Large intestine (tissue), 3 donors: Measurements from ENCODE around the gene SLC35E2B. TPM values are rescaled to one million over a fixed set of nuclear protein-coding genes. Genes with fewer than 3 reads are reported as not detected.

Experiments
- DNase-seq, 2 donors: peaks; one replicate each; pipeline versions ENCODE4 v3.0.0 to v3.0.0-alpha.2; 2013
- H3K27ac ChIP-seq: one replicate; pipeline ENCODE4 v1.5.1; 2013; ENCODE audit warnings: low read length
- H3K27me3 ChIP-seq: 2 replicates; pipeline ENCODE4 v1.6.1; 2013; ENCODE audit warnings: low read length; ENCODE audit not compliant: control insufficient read depth, insufficient read depth
- H3K36me3 ChIP-seq: 2 replicates; pipeline ENCODE4 v1.6.1; 2013; ENCODE audit warnings: low read length; ENCODE audit not compliant: control insufficient read depth, insufficient read depth
- H3K4me1 ChIP-seq: one replicate; pipeline ENCODE4 v1.6.1; 2013; ENCODE audit warnings: low read length; ENCODE audit not compliant: control insufficient read depth, insufficient read depth
- H3K4me3 ChIP-seq: one replicate; pipeline ENCODE4 v1.5.1; 2013; ENCODE audit warnings: low read length
- H3K9me3 ChIP-seq: one replicate; pipeline ENCODE4 v1.6.1; 2013; ENCODE audit warnings: mild to moderate bottlenecking, low read depth, low read length, moderate library complexity; ENCODE audit not compliant: control insufficient read depth
- WGBS: methylation state at CpG from one replicate; pipeline ENCODE4 v1.1.5; 2013; ENCODE audit warnings: low lambda C conversion rate; ENCODE audit not compliant: insufficient coverage; 5-methylcytosine and 5-hydroxymethylcytosine counted together
- polyA plus RNA-seq: library from polyadenylated mRNA; unstranded; fragments of 120-200 nt; gene quantifications from one replicate; pipeline ENCODE4 v1.2.1, GENCODE V29; 2013

Gene SLC35E2B
- polyA plus RNA-seq, 1 donor: 44.3 TPM

- H3K4me1 ChIP-seq: peaks cover 2% of the 10 kb centered on the region
- peaks cover 5% of the 10 kb centered on the region for H3K9me3 ChIP-seq
- no peak overlapping the region for H3K27ac ChIP-seq
- no CpG with 5 or more reads among the region's 53 CpGs for WGBS
- no peak for DNase-seq
- peaks cover 17% of the 10 kb centered on the region for H3K27me3 ChIP-seq
- H3K4me3 ChIP-seq: no peak overlapping the region
- peaks cover 19% of the 10 kb centered on the region for H3K36me3 ChIP-seq
These were observed 64.5 kb downstream of the SLC35E2B start for GRCh38 chr1:1627829-1628753.

GRCh38 chr1:1627261-1627828 lies 65.2 kb downstream of the SLC35E2B start:
- DNase-seq: peak in 1 of 2 donors; percentile 55
- Histone ChIP-seq H3K4me3 (no peak overlapping the region), H3K27me3 (peaks cover 17% of the 10 kb centered on the region), H3K36me3 (peaks cover 19% of the 10 kb centered on the region), H3K4me1 (peaks cover 2% of the 10 kb centered on the region), H3K9me3 (peaks cover 5% of the 10 kb centered on the region), H3K27ac (no peak overlapping the region)
- WGBS: no CpG with 5 or more reads among the region's 37 CpGs

GRCh38 chr1:1626207-1627141 lies 66.1 kb downstream of the SLC35E2B start:
- Histone ChIP-seq H3K27ac (no peak overlapping the region), H3K4me3 (no peak overlapping the region), H3K36me3 (peaks cover 19% of the 10 kb centered on the region), H3K4me1 (peaks cover 2% of the 10 kb centered on the region), H3K27me3 (peaks cover 11% of the 10 kb centered on the region), H3K9me3 (peaks cover 5% of the 10 kb centered on the region)
- no peak for DNase-seq
- WGBS: no CpG with 5 or more reads among the region's 48 CpGs

- Histone ChIP-seq H3K4me1 (peaks cover 2% of the 10 kb centered on the region), H3K36me3 (peaks cover 19% of the 10 kb centered on the region), H3K4me3 (no peak overlapping the region), H3K9me3 (no peaks in the 10 kb centered on the region), H3K27ac (no peak overlapping the region), H3K27me3 (peaks cover 5% of the 10 kb centered on the region)
- no peak for DNase-seq
- WGBS: no CpG with 5 or more reads among the region's 8 CpGs
These were observed 66.8 kb downstream of the SLC35E2B start for GRCh38 chr1:1625824-1626206.

- WGBS: no CpG with 5 or more reads among the region's 28 CpGs
These were observed 67.2 kb downstream of the SLC35E2B start for GRCh38 chr1:1625404-1625775.

GRCh38 chr1:1624443-1625403 lies 67.9 kb downstream of the SLC35E2B start:
- Histone ChIP-seq H3K27ac (no peak overlapping the region), H3K4me1 (peaks cover 2% of the 10 kb centered on the region), H3K4me3 (no peak overlapping the region), H3K9me3 (no peaks in the 10 kb centered on the region), H3K27me3 (no peaks in the 10 kb centered on the region), H3K36me3 (peaks cover 19% of the 10 kb centered on the region)
- WGBS: no CpG with 5 or more reads among the region's 38 CpGs
- no peak for DNase-seq

More at GRCh38 chr1:1625404-1625775, 67.2 kb downstream of the SLC35E2B start:
- no peaks in the 10 kb centered on the region for H3K9me3 ChIP-seq
- peaks cover under 1% of the 10 kb centered on the region for H3K27me3 ChIP-seq
- peaks cover 2% of the 10 kb centered on the region for H3K4me1 ChIP-seq
- H3K36me3 ChIP-seq: peaks cover 19% of the 10 kb centered on the region
- DNase-seq: no peak
- H3K4me3 ChIP-seq: no peak overlapping the region
- H3K27ac ChIP-seq: no peak overlapping the region

- Histone ChIP-seq H3K27me3 (no peaks in the 10 kb centered on the region), H3K36me3 (peaks cover 21% of the 10 kb centered on the region), H3K27ac (no peak overlapping the region), H3K4me1 (peaks cover 2% of the 10 kb centered on the region), H3K4me3 (no peak overlapping the region), H3K9me3 (no peaks in the 10 kb centered on the region)
- no CpG with 5 or more reads among the region's 51 CpGs for WGBS
- DNase-seq: no peak
These were observed 68.8 kb downstream of the SLC35E2B start for GRCh38 chr1:1623631-1624442.

- WGBS: no CpG with 5 or more reads among the region's 33 CpGs
- no peak overlapping the region for H3K27ac ChIP-seq
These were observed 69.4 kb downstream of the SLC35E2B start for GRCh38 chr1:1623181-1623630.

GRCh38 chr1:1622788-1623094 lies 69.9 kb downstream of the SLC35E2B start:
- Histone ChIP-seq H3K36me3 (peaks cover 27% of the 10 kb centered on the region), H3K4me3 (no peak overlapping the region), H3K27ac (no peak overlapping the region), H3K27me3 (no peaks in the 10 kb centered on the region), H3K9me3 (no peaks in the 10 kb centered on the region), H3K4me1 (peaks cover 2% of the 10 kb centered on the region)
- WGBS: no CpG with 5 or more reads among the region's 17 CpGs
- DNase-seq: no peak

More at GRCh38 chr1:1623181-1623630, 69.4 kb downstream of the SLC35E2B start:
- Histone ChIP-seq H3K9me3 (no peaks in the 10 kb centered on the region), H3K27me3 (no peaks in the 10 kb centered on the region), H3K4me3 (no peak overlapping the region), H3K4me1 (peaks cover 2% of the 10 kb centered on the region), H3K36me3 (peaks cover 26% of the 10 kb centered on the region)
- no peak for DNase-seq
